ENCODE data around the gene GALNT12. TPM values are rescaled to one million over a fixed set of nuclear protein-coding genes. Genes with fewer than 3 reads are reported as not detected.

GALNT12 gene
- total and polyA plus RNA-seq, 2 experiments from 2014 or later: 14.6 to 23.6 TPM

DNA sequence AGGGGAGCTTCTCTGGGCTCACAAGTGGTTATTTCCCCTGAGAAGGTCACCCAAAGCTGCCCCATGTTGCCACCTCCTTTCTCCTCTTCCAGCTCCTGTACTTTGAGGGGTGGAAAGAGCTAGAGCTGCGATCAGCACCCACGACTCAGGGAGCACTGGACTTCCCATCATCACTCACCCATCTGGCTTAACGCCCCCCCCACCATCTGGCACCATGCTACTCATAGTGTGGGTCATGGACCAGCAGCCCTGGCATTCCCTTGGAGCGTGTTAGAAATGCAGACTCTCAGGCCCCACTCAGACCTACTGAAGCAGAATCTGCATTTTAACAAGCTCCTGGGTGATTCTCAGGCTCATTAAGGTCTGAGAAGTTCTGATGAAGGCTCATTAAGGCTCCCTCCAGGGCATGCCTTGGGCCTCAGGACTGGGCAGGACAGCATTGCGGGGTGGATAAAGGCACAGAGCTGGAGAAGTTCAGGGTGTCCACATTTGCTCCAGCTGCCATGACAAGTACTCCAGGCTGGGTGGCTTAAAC is 67.3 kb downstream of the GALNT12 start:
- H3K27ac ChIP-seq (ENCODE audit: low read depth): no peak overlapping the region
- Mint-ChIP-seq H3K9me3 (peaks cover 5% of the 10 kb centered on the region), H3K27ac (no peak overlapping the region), H3K4me1 (no peaks in the 10 kb centered on the region; the same call in 2 of the 3 replicates), H3K36me3 (ENCODE audit: low read depth) (no peaks in the 10 kb centered on the region), H3K27me3 (ENCODE audit: insufficient read depth, low read depth, poor library complexity) (peaks cover 12% of the 10 kb centered on the region), H3K4me3 (no peak overlapping the region)
- ATAC-seq (no peak), DNase-seq (ENCODE audit: low spot score) (no peak)
- H3K4me1 ChIP-seq (ENCODE audit: insufficient read depth): no peaks in the 10 kb centered on the region
- no peaks in the 10 kb centered on the region for H3K36me3 ChIP-seq (ENCODE audit: insufficient read depth)
- H3K9me2 ChIP-seq (ENCODE audit: insufficient read depth): peaks cover 10% of the 10 kb centered on the region; the same call in 1 of the 2 replicates
- H3K4me2 ChIP-seq: no peak overlapping the region
- TF ChIP-seq, protein P1, sequence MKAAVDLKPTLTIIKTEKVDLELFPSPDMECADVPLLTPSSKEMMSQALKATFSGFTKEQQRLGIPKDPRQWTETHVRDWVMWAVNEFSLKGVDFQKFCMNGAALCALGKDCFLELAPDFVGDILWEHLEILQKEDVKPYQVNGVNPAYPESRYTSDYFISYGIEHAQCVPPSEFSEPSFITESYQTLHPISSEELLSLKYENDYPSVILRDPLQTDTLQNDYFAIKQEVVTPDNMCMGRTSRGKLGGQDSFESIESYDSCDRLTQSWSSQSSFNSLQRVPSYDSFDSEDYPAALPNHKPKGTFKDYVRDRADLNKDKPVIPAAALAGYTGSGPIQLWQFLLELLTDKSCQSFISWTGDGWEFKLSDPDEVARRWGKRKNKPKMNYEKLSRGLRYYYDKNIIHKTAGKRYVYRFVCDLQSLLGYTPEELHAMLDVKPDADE (IDR thresholded peaks at IDR 0.05): no peak
- no peaks in the 10 kb centered on the region for H3F3A ChIP-seq (replicated peaks; ENCODE audit: low read depth)
- H3K4me3 ChIP-seq: no peak overlapping the region
- no peaks in the 10 kb centered on the region for H3K27me3 ChIP-seq (ENCODE audit: insufficient read depth)
- no peaks in the 10 kb centered on the region for H4K20me1 ChIP-seq (replicated peaks; ENCODE audit: insufficient read depth)
- no peak overlapping the region for H2AFZ ChIP-seq
- H3K79me2 ChIP-seq (replicated peaks; ENCODE audit: insufficient read depth): no peaks in the 10 kb centered on the region

DNA sequence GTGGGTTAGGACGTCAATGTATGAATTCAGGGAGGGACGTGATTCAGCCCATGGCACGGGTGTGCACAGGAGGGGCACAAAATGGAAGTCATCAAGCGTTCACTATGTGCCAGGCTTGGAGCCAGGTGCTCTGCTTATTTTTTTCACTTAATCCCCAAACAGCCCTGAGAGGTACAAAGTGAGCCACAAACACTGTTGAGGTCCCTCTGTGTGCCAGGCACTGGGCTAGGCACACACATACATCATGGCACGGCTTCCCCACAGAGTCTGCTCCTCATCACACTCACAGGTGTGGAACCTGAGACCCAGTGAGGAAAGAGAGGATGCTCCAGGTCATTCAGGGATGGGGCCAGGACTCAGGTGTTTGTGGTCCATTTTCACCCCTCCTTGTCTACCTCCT is 68.1 kb downstream of the GALNT12 start:
- Histone ChIP-seq H4K20me1 (replicated peaks; ENCODE audit: insufficient read depth) (no peaks in the 10 kb centered on the region), H3K36me3 (ENCODE audit: insufficient read depth) (no peaks in the 10 kb centered on the region), H3K4me3 (no peak overlapping the region), H3F3A (replicated peaks; ENCODE audit: low read depth) (no peaks in the 10 kb centered on the region), H2AFZ (no peak overlapping the region), H3K79me2 (replicated peaks; ENCODE audit: insufficient read depth) (no peaks in the 10 kb centered on the region), H3K27ac (ENCODE audit: low read depth) (no peak overlapping the region), H3K27me3 (ENCODE audit: insufficient read depth) (no peaks in the 10 kb centered on the region), H3K4me2 (no peak overlapping the region), H3K9me2 (ENCODE audit: insufficient read depth) (peaks cover 10% of the 10 kb centered on the region; the same call in 1 of the 2 replicates), H3K4me1 (ENCODE audit: insufficient read depth) (no peaks in the 10 kb centered on the region)
- Mint-ChIP-seq H3K36me3 (ENCODE audit: low read depth) (no peaks in the 10 kb centered on the region), H3K27me3 (ENCODE audit: insufficient read depth, low read depth, poor library complexity) (peaks cover 12% of the 10 kb centered on the region), H3K4me1 (no peaks in the 10 kb centered on the region; the same call in 2 of the 3 replicates), H3K4me3 (no peak overlapping the region), H3K27ac (no peak overlapping the region), H3K9me3 (peaks cover 5% of the 10 kb centered on the region)
- no peak for DNase-seq (ENCODE audit: low spot score)
- no peak for ATAC-seq
- no peak for TF ChIP-seq CREB1 (CRISPR knock-in tag; IDR thresholded peaks at IDR 0.05; ENCODE audit: low read depth)
- TF ChIP-seq, protein P2, sequence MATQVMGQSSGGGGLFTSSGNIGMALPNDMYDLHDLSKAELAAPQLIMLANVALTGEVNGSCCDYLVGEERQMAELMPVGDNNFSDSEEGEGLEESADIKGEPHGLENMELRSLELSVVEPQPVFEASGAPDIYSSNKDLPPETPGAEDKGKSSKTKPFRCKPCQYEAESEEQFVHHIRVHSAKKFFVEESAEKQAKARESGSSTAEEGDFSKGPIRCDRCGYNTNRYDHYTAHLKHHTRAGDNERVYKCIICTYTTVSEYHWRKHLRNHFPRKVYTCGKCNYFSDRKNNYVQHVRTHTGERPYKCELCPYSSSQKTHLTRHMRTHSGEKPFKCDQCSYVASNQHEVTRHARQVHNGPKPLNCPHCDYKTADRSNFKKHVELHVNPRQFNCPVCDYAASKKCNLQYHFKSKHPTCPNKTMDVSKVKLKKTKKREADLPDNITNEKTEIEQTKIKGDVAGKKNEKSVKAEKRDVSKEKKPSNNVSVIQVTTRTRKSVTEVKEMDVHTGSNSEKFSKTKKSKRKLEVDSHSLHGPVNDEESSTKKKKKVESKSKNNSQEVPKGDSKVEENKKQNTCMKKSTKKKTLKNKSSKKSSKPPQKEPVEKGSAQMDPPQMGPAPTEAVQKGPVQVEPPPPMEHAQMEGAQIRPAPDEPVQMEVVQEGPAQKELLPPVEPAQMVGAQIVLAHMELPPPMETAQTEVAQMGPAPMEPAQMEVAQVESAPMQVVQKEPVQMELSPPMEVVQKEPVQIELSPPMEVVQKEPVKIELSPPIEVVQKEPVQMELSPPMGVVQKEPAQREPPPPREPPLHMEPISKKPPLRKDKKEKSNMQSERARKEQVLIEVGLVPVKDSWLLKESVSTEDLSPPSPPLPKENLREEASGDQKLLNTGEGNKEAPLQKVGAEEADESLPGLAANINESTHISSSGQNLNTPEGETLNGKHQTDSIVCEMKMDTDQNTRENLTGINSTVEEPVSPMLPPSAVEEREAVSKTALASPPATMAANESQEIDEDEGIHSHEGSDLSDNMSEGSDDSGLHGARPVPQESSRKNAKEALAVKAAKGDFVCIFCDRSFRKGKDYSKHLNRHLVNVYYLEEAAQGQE (IDR thresholded peaks at IDR 0.05; ENCODE audit: unreplicated experiment): no peak
- TF ChIP-seq ZNF114 (CRISPR knock-in tag; IDR thresholded peaks at IDR 0.05): no peak
- no peak for TF ChIP-seq POLR2AphosphoS5 (IDR thresholded peaks at IDR 0.05; ENCODE audit: low read depth)
- TF ChIP-seq CTCF (conservative IDR thresholded peaks at IDR 0.05; ENCODE audit: low read depth in 2 of 2): no peak
- TF ChIP-seq ZNF331 (CRISPR knock-in tag; IDR thresholded peaks at IDR 0.05; ENCODE audit: low read depth): no peak
- TF ChIP-seq, protein P1 (IDR thresholded peaks at IDR 0.05): no peak
- TF ChIP-seq JUNB (IDR thresholded peaks at IDR 0.05; ENCODE audit: unreplicated experiment): no peak
- TF ChIP-seq STAT1 (IDR thresholded peaks at IDR 0.05; ENCODE audit: unreplicated experiment): no peak
- no peak for TF ChIP-seq EZH2 (IDR thresholded peaks at IDR 0.05; ENCODE audit: low read depth, unreplicated experiment)
- no peak for TF ChIP-seq EZH2phosphoT487 (IDR thresholded peaks at IDR 0.05; ENCODE audit: unreplicated experiment)
